HG02973 (cell line): ENCODE measurements around the gene PDE4D.
"Not testable (repeated sequence)": the region's sequence is repeated elsewhere in the genome, so short reads cannot be mapped to it uniquely, and the experiment has no call there.

ENCODE experiments used
- ATAC-seq: cut with Tn5 transposase; IDR thresholded peaks from one replicate; pipeline ENCODE4 v1.9.1; 2021; ENCODE audit warnings: moderate library complexity; ENCODE audit not compliant: unreplicated experiment

PDE4D gene

GRCh38 chr5:59487068-59487686 lies 406.3 kb downstream of the PDE4D start:
- no peak for ATAC-seq

- ATAC-seq = no peak
Measured at GRCh38 chr5:59486508-59486907, 407.0 kb downstream of the PDE4D start.

DNA sequence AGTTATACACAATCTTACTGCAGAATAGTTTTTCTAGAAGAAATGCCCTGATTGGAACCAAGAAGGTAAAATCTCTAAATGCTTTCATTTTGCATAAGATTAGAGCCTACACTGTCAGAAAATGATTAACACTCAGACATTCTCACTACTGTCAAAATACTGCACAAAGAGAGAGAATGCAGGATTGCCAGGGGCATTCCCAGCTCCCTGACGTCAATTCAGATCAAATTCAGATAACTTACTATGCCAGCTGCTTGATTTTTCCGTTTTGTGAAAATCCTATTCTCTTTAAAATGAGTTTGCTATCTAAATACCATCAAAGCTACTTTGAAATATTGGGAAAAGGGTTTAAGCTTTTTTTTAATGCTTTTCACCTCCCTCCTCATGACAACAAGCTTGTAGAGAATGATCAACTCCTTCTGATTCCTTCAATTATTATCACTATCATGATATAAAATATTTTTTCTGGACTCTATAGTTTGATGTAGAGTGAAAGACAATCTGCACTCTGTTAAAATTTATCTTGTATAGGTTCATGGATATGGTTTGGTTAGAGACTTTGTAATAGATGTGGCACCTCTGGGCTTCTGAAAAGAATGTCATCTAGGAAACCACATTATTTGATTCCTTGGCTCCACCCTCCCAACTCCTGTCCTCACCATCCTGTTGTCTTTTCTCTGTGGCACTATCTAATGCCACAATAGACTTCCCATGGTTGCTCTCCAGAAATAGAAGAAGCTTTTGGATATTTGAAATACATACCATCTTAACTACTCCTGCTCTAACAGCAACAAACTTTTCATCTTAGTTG lies 407.7 kb downstream of the PDE4D start:
- ATAC-seq = no peak

- no peak for ATAC-seq
Measured at GRCh38 chr5:59485107-59485506, 408.4 kb downstream of the PDE4D start.

GRCh38 chr5:59484618-59485017 lies 408.9 kb downstream of the PDE4D start:
- ATAC-seq = no peak

DNA sequence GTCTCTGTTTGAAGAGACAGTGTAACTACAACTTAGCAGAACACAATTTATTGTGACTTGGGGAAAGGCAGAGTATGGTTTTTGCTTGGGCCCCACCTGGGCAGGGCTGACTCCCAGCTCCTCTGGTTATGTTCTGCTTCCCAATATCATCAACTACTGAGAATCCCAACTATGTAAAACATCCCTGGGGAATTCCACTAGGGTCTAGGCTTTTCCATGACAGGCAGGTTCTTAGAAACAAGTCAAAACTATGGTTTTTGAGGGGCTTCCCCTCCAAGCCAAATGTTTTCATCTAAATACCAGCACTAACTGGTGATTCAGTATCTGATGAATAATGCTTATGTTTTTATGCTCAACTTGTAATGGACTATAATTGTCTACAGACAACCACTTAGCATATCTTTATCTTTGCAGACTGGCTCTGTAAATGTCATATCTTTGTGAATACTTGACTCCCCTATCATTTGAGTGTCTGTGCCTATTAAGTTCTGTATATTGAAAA lies 409.5 kb downstream of the PDE4D start:
- ATAC-seq = no peak

DNA sequence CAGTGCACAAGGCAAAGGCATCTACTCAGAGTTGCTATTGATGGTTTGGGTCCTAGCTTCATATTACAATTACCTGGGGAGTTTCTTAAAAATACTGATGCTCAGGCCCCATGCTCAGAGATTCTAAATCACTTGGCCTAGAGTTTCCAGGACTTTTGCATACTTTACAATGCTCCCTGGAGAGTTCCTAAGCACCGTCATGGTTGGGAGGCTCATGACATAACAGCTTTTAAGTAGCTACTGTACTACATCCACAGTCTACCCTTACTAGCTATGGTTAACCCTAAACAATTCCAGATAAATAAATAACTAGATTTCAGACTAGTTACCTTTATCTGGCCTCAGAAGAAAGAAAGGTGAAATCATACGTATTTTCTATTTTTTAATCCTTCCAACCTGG lies 414.4 kb downstream of the PDE4D start:
- no peak for ATAC-seq

GRCh38 chr5:59474324-59474723 lies 419.2 kb downstream of the PDE4D start:
- no peak for ATAC-seq

- no peak for ATAC-seq
Measured at GRCh38 chr5:59473611-59474010, 419.9 kb downstream of the PDE4D start.

GRCh38 chr5:59471463-59471862 lies 422.1 kb downstream of the PDE4D start:
- ATAC-seq = no peak

- ATAC-seq = no peak
Measured at GRCh38 chr5:59467969-59468368, 425.6 kb downstream of the PDE4D start.

GRCh38 chr5:59466271-59466670 lies 427.3 kb downstream of the PDE4D start:
- no peak for ATAC-seq

GRCh38 chr5:59464969-59465368 lies 428.6 kb downstream of the PDE4D start:
- ATAC-seq = no peak

DNA sequence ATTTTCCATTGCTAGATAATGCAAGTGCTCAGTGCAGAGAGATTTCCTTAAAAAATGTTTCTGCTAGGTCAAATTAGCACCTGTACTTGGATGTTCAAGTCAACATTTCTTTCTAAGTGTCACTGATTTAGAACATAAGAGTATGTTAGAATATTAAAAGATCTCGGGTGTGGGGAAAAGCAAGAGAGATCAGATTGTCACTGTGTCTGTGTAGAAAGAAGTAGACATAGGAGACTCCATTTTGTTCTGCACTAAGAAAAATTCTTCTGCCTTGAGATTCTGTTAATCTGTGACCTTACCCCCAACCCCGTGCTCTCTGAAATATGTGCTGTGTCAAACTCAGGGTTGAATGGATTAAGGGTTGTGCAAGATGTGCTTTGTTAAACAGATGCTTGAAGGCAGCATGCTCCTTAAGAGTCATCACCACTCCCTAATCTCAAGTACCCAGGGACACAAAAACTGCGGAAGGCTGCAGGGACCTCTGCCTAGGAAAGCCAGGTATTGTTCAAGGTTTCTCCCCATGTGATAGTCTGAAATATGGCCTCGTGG lies 429.8 kb downstream of the PDE4D start:
- not testable (repeated sequence) for ATAC-seq

DNA sequence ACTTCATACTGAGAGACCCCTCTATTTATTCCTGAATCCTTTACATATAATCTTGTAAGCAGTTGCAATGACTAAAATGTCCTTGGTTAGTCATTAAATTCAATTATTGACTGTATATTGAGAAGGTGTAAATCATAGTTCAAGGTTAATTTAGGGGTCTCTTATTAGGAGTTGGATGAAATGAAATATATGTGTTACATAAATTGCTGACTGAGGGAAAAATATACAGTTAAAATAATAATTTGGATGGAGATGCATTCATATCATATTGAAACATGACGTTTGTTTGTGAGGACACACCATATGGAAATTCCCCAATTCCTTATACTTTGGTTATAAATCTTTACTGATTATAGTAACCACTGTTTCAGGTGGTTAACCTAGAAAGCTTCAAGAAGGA lies 430.6 kb downstream of the PDE4D start:
- no peak for ATAC-seq

GRCh38 chr5:59460368-59461153 lies 433.0 kb downstream of the PDE4D start:
- ATAC-seq = no peak

GRCh38 chr5:59458966-59459729 lies 434.4 kb downstream of the PDE4D start:
- no peak for ATAC-seq

DNA sequence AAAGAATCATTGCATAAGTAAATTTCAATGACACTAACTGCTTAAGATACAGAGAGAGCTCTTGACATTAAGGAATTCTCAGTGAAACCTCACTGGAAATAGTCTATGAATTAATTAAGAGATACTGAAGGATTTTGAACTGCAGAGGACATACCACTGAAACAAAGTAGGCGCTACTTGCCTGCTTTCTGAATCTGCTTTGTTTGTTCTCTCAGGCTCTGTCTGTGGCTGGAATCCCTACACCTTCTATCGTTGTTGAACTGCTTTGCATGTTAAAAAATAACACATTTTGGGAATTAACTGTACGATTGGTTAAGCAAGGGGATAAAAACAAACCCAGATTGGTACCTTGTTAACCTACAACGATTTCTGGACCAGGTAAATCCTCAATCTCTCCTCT lies 435.2 kb downstream of the PDE4D start:
- ATAC-seq = no peak

DNA sequence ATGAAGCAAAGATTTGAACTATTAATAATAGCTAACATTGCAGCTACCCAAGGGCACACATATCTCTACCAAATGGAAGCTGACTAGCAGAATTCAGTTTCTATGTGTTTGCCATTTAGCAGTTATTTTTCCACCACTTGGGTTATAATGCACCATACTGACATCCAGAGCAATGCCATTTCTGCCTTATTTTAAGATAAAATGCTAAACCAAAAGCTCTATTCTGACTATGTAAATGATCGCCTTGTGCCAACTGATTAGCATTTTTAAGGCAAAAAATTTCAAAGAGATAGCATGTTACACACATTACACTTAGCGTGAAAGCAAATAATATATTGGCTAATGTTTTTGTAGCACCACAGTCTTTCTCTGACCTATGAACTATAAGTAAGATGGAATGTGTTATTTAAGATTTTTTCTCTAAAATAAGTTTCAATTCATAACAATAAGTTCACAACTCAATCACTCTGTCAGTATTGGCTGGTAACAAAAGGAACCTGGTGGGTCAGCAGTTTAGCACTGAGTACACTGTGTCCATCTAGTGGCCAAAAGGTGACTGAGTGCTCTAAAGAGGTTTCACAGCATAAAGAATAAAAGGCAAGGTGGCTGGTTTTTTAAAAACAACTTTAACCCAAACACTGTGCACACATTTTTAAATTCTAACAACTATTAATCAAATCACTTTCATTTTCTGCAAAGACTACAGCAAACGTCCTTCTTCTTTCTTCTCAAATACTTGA lies 443.5 kb downstream of the PDE4D start:
- no peak for ATAC-seq

- no peak for ATAC-seq
Measured at GRCh38 chr5:59446356-59446755, 447.2 kb downstream of the PDE4D start.
